NT2/D1 (cell line): ENCODE results near the gene OR52E1.

Experiments
- SUZ12 ChIP-seq: IDR thresholded peaks from 2 replicates; pipeline ENCODE4 v1.6.1; 2011; ENCODE audit not compliant: insufficient read length, insufficient read depth; ENCODE audit errors: extremely low read depth
- YY1 ChIP-seq: IDR thresholded peaks from 2 replicates; pipeline ENCODE4 v1.6.1; 2011; ENCODE audit not compliant: insufficient read length, insufficient read depth
- ZNF274 ChIP-seq: IDR thresholded peaks from 2 replicates; pipeline ENCODE4 v1.6.1; 2011; ENCODE audit warnings: mild to moderate bottlenecking, low read depth, low read length

GRCh38 chr11:5083602-5084001 is 14.2 kb downstream of the OR52E1 start:
- TF ChIP-seq ZNF274 (no peak), YY1 (no peak), SUZ12 (no peak)
